HCT116 (cell line): Measurements from ENCODE around the gene EHD1. TPM values are rescaled to one million over a fixed set of nuclear protein-coding genes. Genes with fewer than 3 reads are reported as not detected.

Experiments used
- ATAC-seq: fragments of 200-7000 bp; cut with Tn5 transposase; 2 replicates; pipeline ENCODE4 v1.9.1; 2020; ENCODE audit warnings: mild to moderate bottlenecking, moderate library complexity
- BruUV-seq: library from RNA; stranded (reverse); fragments of 400-500 nt; replicated peaks from 2 replicates; lab custom pipeline; 2021; lab: Mats Ljungman, UMichigan
- CTCF ChIA-PET: fragments of 300-600 bp; sonication (Branson Sonifier 250); formaldehyde crosslinking; loops from one replicate; lab custom pipeline; 2021; ENCODE audit warnings: antibody characterized with exemption; lab: Charles Lee
- POLR2A ChIA-PET: fragments of 300-600, 350-600 bp; sonication (Branson Sonifier 250); formaldehyde crosslinking; loops from one replicate; lab custom pipeline; 2021; ENCODE audit warnings: antibody characterized with exemption; lab: Charles Lee
- RAD21 ChIA-PET, 2 experiments: fragments of 300-600 bp; sonication (Branson Sonifier 250); formaldehyde crosslinking; loops; one replicate each; lab custom pipeline; 2023; ENCODE audit warnings: low total read pairs in 2 of 2; ENCODE audit not compliant: uncharacterized antibody in 2 of 2, unreplicated experiment in 2 of 2, low non-redundant PET in 1 of 2; lab: Charles Lee
- DNase-seq: peaks from one replicate; pipeline ENCODE4 v3.0.0-alpha.2; 2010; ENCODE audit warnings: low read depth, low spot score
- H2AFZ ChIP-seq: fragments of 200-600 bp; shearing (Covaris generic), sonication (generic); 2 replicates; pipeline ENCODE4 v1.6.1; 2017; ENCODE audit warnings: low read depth, mixed run types, mixed read lengths, antibody characterized with exemption, low read length; ENCODE audit not compliant: poor library complexity, severe bottlenecking
- H3K27ac ChIP-seq: 2 replicates; pipeline ENCODE4 v1.5.1; 2012; ENCODE audit warnings: low read depth, low read length
- H3K27me3 ChIP-seq: fragments of 200-600 bp; sonication (generic); 2 replicates; pipeline ENCODE4 v1.6.1; 2016; ENCODE audit warnings: mixed run types, low read length, mixed read lengths; ENCODE audit not compliant: insufficient read depth
- H3K36me3 ChIP-seq, 2 experiments: fragments of 200-500 bp in 1 of 2; fragments of 200-600 bp in 1 of 2; sonication (Bioruptor generic) in 1 of 2; sonication (generic) in 1 of 2; 2 replicates each; pipeline versions ENCODE4 v1.5.1 to v1.6.1; 2014 to 2016; ENCODE audit warnings: low read length in 2 of 2, inconsistent platforms in 1 of 2, mixed read lengths in 1 of 2, mixed run types in 1 of 2; ENCODE audit not compliant: insufficient read depth in 2 of 2, control insufficient read depth in 1 of 2
- H3K4me1 ChIP-seq, 2 experiments: fragments of 200-600 bp in 1 of 2; sonication (generic) in 1 of 2; 2 replicates each; pipeline versions ENCODE4 v1.5.1 to v1.6.1; 2012 to 2017; ENCODE audit warnings: low read length in 2 of 2, inconsistent platforms in 1 of 2, mild to moderate bottlenecking in 1 of 2, mixed read lengths in 1 of 2, mixed run types in 1 of 2, moderate library complexity in 1 of 2; ENCODE audit not compliant: insufficient read depth in 2 of 2, control insufficient read depth in 1 of 2
- H3K4me2 ChIP-seq: fragments of 200-600 bp; sonication (generic); 2 replicates; pipeline ENCODE4 v1.6.1; 2017; ENCODE audit warnings: mixed run types, low read length, mixed read lengths
- H3K4me3 ChIP-seq, 2 experiments: fragments of 200-600 bp in 1 of 2; sonication (generic) in 1 of 2; replicated peaks in 1 of 2; 2 replicates each; pipeline ENCODE4 v1.5.1; 2011 to 2016; ENCODE audit warnings: low read length in 2 of 2, control low read depth in 1 of 2, low read depth in 1 of 2, mild to moderate bottlenecking in 1 of 2, mixed read lengths in 1 of 2, mixed run types in 1 of 2
- H3K79me2 ChIP-seq: fragments of 200-600 bp; sonication (generic); 2 replicates; pipeline ENCODE4 v1.6.1; 2017; ENCODE audit warnings: mild to moderate bottlenecking, mixed run types, low read length, moderate library complexity, mixed read lengths; ENCODE audit not compliant: insufficient read depth
- H3K9ac ChIP-seq: fragments of 200-600 bp; sonication (generic); 2 replicates; pipeline ENCODE4 v1.6.1; 2016; ENCODE audit warnings: low read length, mixed read lengths
- H3K9me2 ChIP-seq: fragments of 200-600 bp; sonication (generic), shearing (Covaris generic); 2 replicates; pipeline ENCODE4 v1.6.1; 2017; ENCODE audit warnings: mixed run types, mild to moderate bottlenecking, moderate library complexity; ENCODE audit not compliant: insufficient read depth
- H3K9me3 ChIP-seq, 2 experiments: fragments of 200-500 bp in 1 of 2; fragments of 200-600 bp in 1 of 2; sonication (Bioruptor generic) in 1 of 2; sonication (generic) in 1 of 2; 2 replicates each; pipeline ENCODE4 v1.6.1; 2014 to 2017; ENCODE audit warnings: low read length in 2 of 2, mixed read lengths in 2 of 2, inconsistent platforms in 1 of 2, low read depth in 1 of 2, mild to moderate bottlenecking in 1 of 2, mixed run types in 1 of 2, moderate library complexity in 1 of 2; ENCODE audit not compliant: control insufficient read depth in 1 of 2, insufficient read depth in 1 of 2
- H4K20me1 ChIP-seq: fragments of 200-600 bp; sonication (generic), shearing (Covaris generic); 2 replicates; pipeline ENCODE4 v1.6.1; 2017; ENCODE audit warnings: mixed run types, mild to moderate bottlenecking, moderate library complexity; ENCODE audit not compliant: insufficient read depth
- CBX3 ChIP-seq: IDR thresholded peaks from 2 replicates; pipeline ENCODE4 v1.6.1; 2012; ENCODE audit warnings: low read depth
- CEBPB ChIP-seq: IDR thresholded peaks from 2 replicates; pipeline ENCODE4 v1.6.1; 2012; ENCODE audit warnings: low read depth
- ELF1 ChIP-seq: IDR thresholded peaks from 2 replicates; pipeline ENCODE4 v1.6.1; 2012; ENCODE audit warnings: low read depth, borderline replicate concordance
- EZH2 ChIP-seq: fragments of 200-600 bp; sonication (generic); IDR thresholded peaks from 2 replicates; pipeline ENCODE4 v1.6.1; 2017; ENCODE audit warnings: antibody characterized with exemption, mixed run types
- EZH2phosphoT487 ChIP-seq: fragments of 200-600 bp; IDR thresholded peaks from 2 replicates; pipeline ENCODE4 v1.6.1; 2018; ENCODE audit warnings: antibody characterized with exemption, borderline replicate concordance
- FOSL1 ChIP-seq: IDR thresholded peaks from 2 replicates; pipeline ENCODE4 v1.6.1; 2012; ENCODE audit warnings: low read depth
- JUND ChIP-seq: IDR thresholded peaks from 2 replicates; pipeline ENCODE4 v1.6.1; 2012
- POLR2A ChIP-seq: IDR thresholded peaks from 2 replicates; pipeline ENCODE4 v1.7.0; 2011; ENCODE audit warnings: borderline replicate concordance; ENCODE audit not compliant: insufficient read depth, insufficient read length; ENCODE audit errors: extremely low read depth
- POLR2AphosphoS5 ChIP-seq: IDR thresholded peaks from 2 replicates; pipeline ENCODE4 v1.6.1; 2011; ENCODE audit warnings: mild to moderate bottlenecking, low read depth, low read length, moderate library complexity
- SIN3A ChIP-seq: IDR thresholded peaks from 2 replicates; pipeline ENCODE4 v1.6.1; 2012; ENCODE audit warnings: low read depth
- SP1 ChIP-seq: IDR thresholded peaks from 2 replicates; pipeline ENCODE4 v1.6.1; 2012; ENCODE audit warnings: low read depth
- SRF ChIP-seq: IDR thresholded peaks from 2 replicates; pipeline ENCODE4 v1.6.1; 2012; ENCODE audit warnings: low read depth
- YY1 ChIP-seq: IDR thresholded peaks from 2 replicates; pipeline ENCODE4 v1.6.1; 2011; ENCODE audit warnings: low read length, low read depth, moderate library complexity, mild to moderate bottlenecking; ENCODE audit not compliant: insufficient replicate concordance; ENCODE audit errors: extremely low read depth
- ZFX ChIP-seq: fragments of 450-650 bp; IDR thresholded peaks from 2 replicates; pipeline ENCODE4 v1.6.1; 2017
- ZNF274 ChIP-seq: fragments of 200-500 bp; sonication (Bioruptor generic); IDR thresholded peaks from 2 replicates; pipeline ENCODE4 v1.6.1; 2014; ENCODE audit warnings: mild to moderate bottlenecking, low read depth, low read length, inconsistent platforms
- intact Hi-C: fragments of 100-400 bp; cut with micrococcal nuclease; formaldehyde crosslinking; loops from 2 replicates; pipeline ENCODE4 v1.10.0; 2022
- total RNA-seq: library from RNA; stranded (reverse); gene quantifications from one replicate; pipeline ENCODE4 v1.2.1, GENCODE V29; 2021; ENCODE audit not compliant: unreplicated experiment
- TF ChIP-seq, protein P1 (sequence below): IDR thresholded peaks from 2 replicates; pipeline ENCODE4 v1.6.1; 2012
- TF ChIP-seq, protein P2 (sequence below): IDR thresholded peaks from 2 replicates; pipeline ENCODE4 v1.6.1; 2012
- TF ChIP-seq, protein P3 (sequence below): IDR thresholded peaks from 2 replicates; pipeline ENCODE4 v1.6.1; 2012; ENCODE audit warnings: low read depth

The EHD1 gene
- total RNA-seq, 1 experiment from 2014 or later, result 48.1 TPM

DNA sequence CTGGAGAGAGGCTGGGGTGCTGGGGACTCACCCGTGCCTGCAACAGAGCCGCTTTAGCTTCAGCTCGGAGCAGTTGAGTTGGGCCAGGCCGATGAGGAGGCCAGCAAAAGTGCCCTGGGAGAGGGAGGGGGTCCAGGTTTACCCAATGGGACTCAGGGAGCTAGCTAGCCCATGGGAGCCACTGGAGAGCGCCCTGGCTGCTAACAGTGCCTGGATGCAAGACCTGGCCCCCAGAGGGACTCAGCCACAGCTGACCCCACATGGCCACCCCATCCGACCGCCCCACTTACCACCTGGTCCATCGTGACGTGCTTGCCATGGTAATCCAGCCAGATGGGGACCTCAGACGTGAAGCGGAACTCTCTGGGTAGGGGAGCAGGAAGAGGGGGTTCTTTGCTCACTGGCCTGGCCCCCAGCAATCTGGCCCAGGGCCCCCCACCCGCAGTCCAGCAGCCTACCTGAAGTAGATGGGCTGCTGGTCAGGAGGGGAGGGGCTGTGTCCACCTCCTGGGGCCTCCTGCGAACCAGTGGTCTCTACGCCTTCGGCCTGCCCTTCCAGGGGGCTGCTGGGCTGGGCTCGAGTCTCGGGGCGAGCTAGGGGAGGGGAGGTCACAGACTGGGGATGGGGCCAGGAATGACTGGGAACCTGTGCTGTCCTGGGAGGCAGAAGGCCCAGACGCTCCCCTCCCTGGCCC lies 19.1 kb upstream of the EHD1 start:
- Histone ChIP-seq H3K79me2 (no peaks in the 10 kb centered on the region), H3K9me3 (no peaks in the 10 kb centered on the region), H3K36me3 (no peaks in the 10 kb centered on the region), H2AFZ (no peak overlapping the region), H3K27me3 (no peaks in the 10 kb centered on the region), H3K27ac (no peak overlapping the region), H3K4me2 (no peak overlapping the region), H3K4me3 (no peak overlapping the region), H3K4me1 (peaks cover 0 to 22% of the 10 kb centered on the region in 2 experiments; a peak in 2 of 4 replicates), H3K9ac (no peak overlapping the region), H3K9me2 (no peaks in the 10 kb centered on the region), H4K20me1 (no peaks in the 10 kb centered on the region)
- BruUV-seq, result no TSS peak
- ChIA-PET CTCF (no interaction called here), POLR2A (no interaction called here), RAD21 (no interaction called here)
- ATAC-seq (no peak), DNase-seq (no peak)
- intact Hi-C loops, result no loop called here
- TF ChIP-seq POLR2AphosphoS5 (no peak), ZNF274 (no peak), YY1 (no peak), FOSL1 (no peak), CBX3 (no peak), EZH2phosphoT487 (no peak), EZH2 (no peak), JUND (no peak), CEBPB (no peak), POLR2A (no peak), ELF1 (no peak), SIN3A (no peak), SRF (no peak), SP1 (no peak), ZFX (no peak)
- TF ChIP-seq, protein P1, sequence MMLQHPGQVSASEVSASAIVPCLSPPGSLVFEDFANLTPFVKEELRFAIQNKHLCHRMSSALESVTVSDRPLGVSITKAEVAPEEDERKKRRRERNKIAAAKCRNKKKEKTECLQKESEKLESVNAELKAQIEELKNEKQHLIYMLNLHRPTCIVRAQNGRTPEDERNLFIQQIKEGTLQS, result no peak
- TF ChIP-seq, protein P2, sequence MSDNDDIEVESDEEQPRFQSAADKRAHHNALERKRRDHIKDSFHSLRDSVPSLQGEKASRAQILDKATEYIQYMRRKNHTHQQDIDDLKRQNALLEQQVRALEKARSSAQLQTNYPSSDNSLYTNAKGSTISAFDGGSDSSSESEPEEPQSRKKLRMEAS, result no peak
- TF ChIP-seq, protein P3, sequence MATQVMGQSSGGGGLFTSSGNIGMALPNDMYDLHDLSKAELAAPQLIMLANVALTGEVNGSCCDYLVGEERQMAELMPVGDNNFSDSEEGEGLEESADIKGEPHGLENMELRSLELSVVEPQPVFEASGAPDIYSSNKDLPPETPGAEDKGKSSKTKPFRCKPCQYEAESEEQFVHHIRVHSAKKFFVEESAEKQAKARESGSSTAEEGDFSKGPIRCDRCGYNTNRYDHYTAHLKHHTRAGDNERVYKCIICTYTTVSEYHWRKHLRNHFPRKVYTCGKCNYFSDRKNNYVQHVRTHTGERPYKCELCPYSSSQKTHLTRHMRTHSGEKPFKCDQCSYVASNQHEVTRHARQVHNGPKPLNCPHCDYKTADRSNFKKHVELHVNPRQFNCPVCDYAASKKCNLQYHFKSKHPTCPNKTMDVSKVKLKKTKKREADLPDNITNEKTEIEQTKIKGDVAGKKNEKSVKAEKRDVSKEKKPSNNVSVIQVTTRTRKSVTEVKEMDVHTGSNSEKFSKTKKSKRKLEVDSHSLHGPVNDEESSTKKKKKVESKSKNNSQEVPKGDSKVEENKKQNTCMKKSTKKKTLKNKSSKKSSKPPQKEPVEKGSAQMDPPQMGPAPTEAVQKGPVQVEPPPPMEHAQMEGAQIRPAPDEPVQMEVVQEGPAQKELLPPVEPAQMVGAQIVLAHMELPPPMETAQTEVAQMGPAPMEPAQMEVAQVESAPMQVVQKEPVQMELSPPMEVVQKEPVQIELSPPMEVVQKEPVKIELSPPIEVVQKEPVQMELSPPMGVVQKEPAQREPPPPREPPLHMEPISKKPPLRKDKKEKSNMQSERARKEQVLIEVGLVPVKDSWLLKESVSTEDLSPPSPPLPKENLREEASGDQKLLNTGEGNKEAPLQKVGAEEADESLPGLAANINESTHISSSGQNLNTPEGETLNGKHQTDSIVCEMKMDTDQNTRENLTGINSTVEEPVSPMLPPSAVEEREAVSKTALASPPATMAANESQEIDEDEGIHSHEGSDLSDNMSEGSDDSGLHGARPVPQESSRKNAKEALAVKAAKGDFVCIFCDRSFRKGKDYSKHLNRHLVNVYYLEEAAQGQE, result no peak
